ENCODE measurements around the gene AZIN2.

The AZIN2 gene

GRCh38 chr1:33036051-33036525 is 44.9 kb upstream of the AZIN2 start:
- Histone ChIP-seq H3K79me2 (ENCODE audit: insufficient read depth, low read length) (peaks cover 56% of the 10 kb centered on the region), H2AFZ (ENCODE audit: low read length) (0 out of 2 replicates have a peak overlapping the region, but pooled peaks have one; percentile 38)

GRCh38 chr1:33036526-33037503 is 44.1 kb upstream of the AZIN2 start, which contains the start of gene AK2:
Gene AK2 (minus strand): TSS chr1:33036883. CDS start chr1:33036828, 55 bp downstream.
- peak within 1 kb of the TSS; percentile 96 for H3K4me2 ChIP-seq (ENCODE audit: low read depth, low read length, poor library complexity, severe bottlenecking)
- no peaks in the 10 kb centered on the region for H3K36me3 ChIP-seq (ENCODE audit: insufficient read depth, low read length)
- H3K9ac ChIP-seq (ENCODE audit: low read depth, low read length, poor library complexity, severe bottlenecking), result peak within 1 kb of the TSS; percentile 94
- H3K4me1 ChIP-seq (ENCODE audit: insufficient read depth, low read length, poor library complexity, severe bottlenecking), result peaks cover 51% of the 10 kb centered on the region
- H3K4me3 ChIP-seq (ENCODE audit: low read length, poor library complexity, severe bottlenecking), result peak within 1 kb of the TSS; percentile 93
- peaks cover 43% of the 10 kb centered on the region for H4K20me1 ChIP-seq (ENCODE audit: insufficient read depth, low read length, poor library complexity, severe bottlenecking)
- H3K27me3 ChIP-seq (ENCODE audit: insufficient read depth, low read length, poor library complexity, severe bottlenecking), result no peaks in the 10 kb centered on the region
- no peaks in the 10 kb centered on the region for H3K9me2 ChIP-seq (replicated peaks; ENCODE audit: low read depth, low read length)
- TF ChIP-seq EZH2phosphoT487 (IDR thresholded peaks at IDR 0.05; ENCODE audit: borderline replicate concordance) (no peak), CTCF (conservative IDR thresholded peaks at IDR 0.05; ENCODE audit: low read length) (no peak)
- no peaks in the 10 kb centered on the region for H3F3A ChIP-seq (ENCODE audit: low read depth)
- peak within 1 kb of the TSS; percentile 68 for H2AFZ ChIP-seq (ENCODE audit: low read length)
- no peaks in the 10 kb centered on the region for H3K9me3 ChIP-seq (ENCODE audit: insufficient read depth, low read depth, low read length)
- peaks cover 49% of the 10 kb centered on the region for H3K79me2 ChIP-seq (ENCODE audit: insufficient read depth, low read length)

More at GRCh38 chr1:33036051-33036525, 44.9 kb upstream of the AZIN2 start:
- Histone ChIP-seq H3K9me3 (ENCODE audit: insufficient read depth, low read depth, low read length) (no peaks in the 10 kb centered on the region), H3K9me2 (replicated peaks; ENCODE audit: low read depth, low read length) (no peaks in the 10 kb centered on the region), H3K9ac (ENCODE audit: low read depth, low read length, poor library complexity, severe bottlenecking) (peak overlapping the region; percentile 94), H3K4me1 (ENCODE audit: insufficient read depth, low read length, poor library complexity, severe bottlenecking) (peaks cover 58% of the 10 kb centered on the region), H4K20me1 (ENCODE audit: insufficient read depth, low read length, poor library complexity, severe bottlenecking) (peaks cover 51% of the 10 kb centered on the region), H3F3A (ENCODE audit: low read depth) (no peaks in the 10 kb centered on the region), H3K4me3 (ENCODE audit: low read length, poor library complexity, severe bottlenecking) (peak overlapping the region; percentile 93), H3K36me3 (ENCODE audit: insufficient read depth, low read length) (no peaks in the 10 kb centered on the region), H3K4me2 (ENCODE audit: low read depth, low read length, poor library complexity, severe bottlenecking) (peak overlapping the region; percentile 96), H3K27me3 (ENCODE audit: insufficient read depth, low read length, poor library complexity, severe bottlenecking) (no peaks in the 10 kb centered on the region)
- TF ChIP-seq EZH2phosphoT487 (IDR thresholded peaks at IDR 0.05; ENCODE audit: borderline replicate concordance) (no peak), CTCF (conservative IDR thresholded peaks at IDR 0.05; ENCODE audit: low read length) (no peak)

- H3K4me3 ChIP-seq (ENCODE audit: low read length, poor library complexity, severe bottlenecking), result peak overlapping the region; percentile 5
- peak overlapping the region; percentile 47 for H2AFZ ChIP-seq (ENCODE audit: low read length)
- H3K4me1 ChIP-seq (ENCODE audit: insufficient read depth, low read length, poor library complexity, severe bottlenecking), result peaks cover 24% of the 10 kb centered on the region
- no peaks in the 10 kb centered on the region for H3K27me3 ChIP-seq (ENCODE audit: insufficient read depth, low read length, poor library complexity, severe bottlenecking)
- no peaks in the 10 kb centered on the region for H3K9me2 ChIP-seq (replicated peaks; ENCODE audit: low read depth, low read length)
- peak overlapping the region; percentile 37 for H3K4me2 ChIP-seq (ENCODE audit: low read depth, low read length, poor library complexity, severe bottlenecking)
- TF ChIP-seq CTCF (conservative IDR thresholded peaks at IDR 0.05; ENCODE audit: low read length) (no peak), EZH2phosphoT487 (IDR thresholded peaks at IDR 0.05; ENCODE audit: borderline replicate concordance) (no peak)
- H3K79me2 ChIP-seq (ENCODE audit: insufficient read depth, low read length), result peaks cover 18% of the 10 kb centered on the region
- H3K9me3 ChIP-seq (ENCODE audit: insufficient read depth, low read depth, low read length), result no peaks in the 10 kb centered on the region
- H3K9ac ChIP-seq (ENCODE audit: low read depth, low read length, poor library complexity, severe bottlenecking), result peak overlapping the region; percentile 11
- peaks cover 17% of the 10 kb centered on the region for H4K20me1 ChIP-seq (ENCODE audit: insufficient read depth, low read length, poor library complexity, severe bottlenecking)
- H3F3A ChIP-seq (ENCODE audit: low read depth), result no peaks in the 10 kb centered on the region
- no peaks in the 10 kb centered on the region for H3K36me3 ChIP-seq (ENCODE audit: insufficient read depth, low read length)
These were observed 41.1 kb upstream of the AZIN2 start for GRCh38 chr1:33039840-33040239.
